Measurements from ENCODE around the gene FCN1. TPM values are rescaled to one million over a fixed set of nuclear protein-coding genes. Genes with fewer than 3 reads are reported as not detected.

FCN1 gene
- total and polyA plus RNA-seq, 9 of the 15 experiments (the other 6 are each of a cell fraction or from before 2014, with no cell fraction given) = not detected

GRCh38 chr9:134916161-134916665 is 1.5 kb downstream of the FCN1 start:
- ATAC-seq (no peak), FAIRE-seq (no peak), DNase-seq (ENCODE audit: extremely low read depth in 1 of 4, low spot score in 3 of 4) (no peak)
- H2AFZ ChIP-seq (ENCODE audit: low read depth, low read length) = no peak overlapping the region
- in situ Hi-C loops (cut with MboI) = no loop called here
- H3K79me2 ChIP-seq (ENCODE audit: control insufficient read depth, insufficient read depth, low read length) = no peaks in the 10 kb centered on the region
- H3K4me1 ChIP-seq (replicated peaks in 1 of 2; ENCODE audit: control insufficient read depth in 2 of 2, insufficient read depth in 2 of 2, low read length in 2 of 2) = no peaks in the 10 kb centered on the region
- H3K9me3 ChIP-seq (replicated peaks; ENCODE audit: control insufficient read depth, insufficient read depth, low read depth, low read length) = no peaks in the 10 kb centered on the region
- no peaks in the 10 kb centered on the region; the same call in none of the 2 replicates for H4K20me1 ChIP-seq (replicated peaks; ENCODE audit: control insufficient read depth, insufficient read depth, low read length)
- no peak overlapping the region for H3K27ac ChIP-seq (ENCODE audit: extremely low read depth, low read depth, low read length)
- H3K36me3 ChIP-seq (ENCODE audit: control insufficient read depth, insufficient read depth, low read length) = no peaks in the 10 kb centered on the region
- WGBS (ENCODE audit: insufficient coverage, low coverage, missing lambda C conversion rate) = 0% methylated on average over 8 of the region's 8 CpGs
- no peak overlapping the region for H3K9ac ChIP-seq (ENCODE audit: insufficient read depth in 1 of 2, low read depth in 2 of 2, low read length in 2 of 2)
- no peaks in the 10 kb centered on the region for H3K9me1 ChIP-seq (ENCODE audit: control insufficient read depth, insufficient read depth, low read length)
- intact Hi-C loops (cut with micrococcal nuclease) = no loop called here
- no peak overlapping the region for H3K4me2 ChIP-seq (ENCODE audit: insufficient read depth, low read length)
- POLR2A ChIA-PET = interaction anchor here (0.6 kb wide), 2 partner anchors 68 to 71 kb away, joined by 3 read pairs; no protein-coding TSS in a partner anchor
- TF ChIP-seq KDM4B (IDR thresholded peaks at IDR 0.05; ENCODE audit: borderline replicate concordance in 2 of 2, low read depth in 1 of 2) (no peak), ZNF740 (CRISPR knock-in tag; IDR thresholded peaks at IDR 0.05) (no peak), ZNF740 (tag; IDR thresholded peaks at IDR 0.05) (no peak), GTF2A2 (tag; IDR thresholded peaks at IDR 0.05) (no peak)
- H3K4me3 ChIP-seq = no peak overlapping the region
- CTCF ChIA-PET (ENCODE audit: low intra/inter-chr PET ratio) = no interaction called here
- no TSS peak for BruUV-seq (replicated peaks)
- H3K27me3 ChIP-seq (ENCODE audit: control insufficient read depth in 2 of 2, insufficient read depth in 2 of 2, low read length in 2 of 2) = peaks cover 2 to 34% of the 10 kb centered on the region in 2 experiments; a peak in 4 of 5 replicates
